Smooth muscle cell (in vitro differentiated cells): Measurements from ENCODE around the gene MMP24OS. TPM values are rescaled to one million over a fixed set of nuclear protein-coding genes. Genes with fewer than 3 reads are reported as not detected.

Source experiments
- DNase-seq: peaks from one replicate; lab custom pipeline; 2025; ENCODE audit not compliant: unreplicated experiment; lab: John Stamatoyannopoulos, UW
- H2AFZ ChIP-seq: fragments of 200-600 bp; sonication (generic); 2 replicates; pipeline ENCODE4 v1.6.0; 2016; ENCODE audit warnings: antibody characterized with exemption, low read depth, mild to moderate bottlenecking
- H3F3A ChIP-seq: fragments of 200-600 bp; sonication (generic); 2 replicates; pipeline ENCODE4 v1.6.0; 2017; ENCODE audit warnings: antibody characterized with exemption, low read depth
- H3K27ac ChIP-seq: fragments of 200-600 bp; sonication (generic); 2 replicates; pipeline ENCODE4 v1.5.1; 2016; ENCODE audit warnings: low read depth, mild to moderate bottlenecking
- H3K27me3 ChIP-seq: fragments of 200-600 bp; sonication (generic); 2 replicates; pipeline ENCODE4 v1.6.1; 2016; ENCODE audit warnings: low read depth, mild to moderate bottlenecking
- H3K36me3 ChIP-seq: fragments of 200-600 bp; sonication (generic); 2 replicates; pipeline ENCODE4 v1.5.1; 2016; ENCODE audit warnings: low read depth
- H3K4me1 ChIP-seq: fragments of 200-600 bp; sonication (generic); 2 replicates; pipeline ENCODE4 v1.5.1; 2016; ENCODE audit warnings: low read depth
- H3K4me2 ChIP-seq: fragments of 200-600 bp; sonication (generic); 2 replicates; pipeline ENCODE4 v1.6.0; 2016; ENCODE audit warnings: mild to moderate bottlenecking
- H3K4me3 ChIP-seq: fragments of 200-600 bp; sonication (generic); 2 replicates; pipeline ENCODE4 v1.5.1; 2016; ENCODE audit warnings: mild to moderate bottlenecking
- H3K79me2 ChIP-seq: fragments of 200-600 bp; sonication (generic); 2 replicates; pipeline ENCODE4 v1.6.0; 2016; ENCODE audit warnings: low read depth, mild to moderate bottlenecking
- H3K9ac ChIP-seq: fragments of 200-600 bp; sonication (generic); 2 replicates; pipeline ENCODE4 v1.6.0; 2016; ENCODE audit warnings: low read depth
- H3K9me3 ChIP-seq: fragments of 200-600 bp; sonication (generic); replicated peaks from 2 replicates; pipeline ENCODE4 v1.5.1; 2016; ENCODE audit warnings: low read depth
- H4K20me1 ChIP-seq: fragments of 200-600 bp; sonication (generic); 2 replicates; pipeline ENCODE4 v1.6.0; 2016; ENCODE audit warnings: low read depth
- WGBS: methylation state at CpG from one replicate; pipeline ENCODE4 v1.1.7; 2016; ENCODE audit warnings: low lambda C conversion rate; 5-methylcytosine and 5-hydroxymethylcytosine counted together
- polyA plus RNA-seq: library from polyadenylated mRNA; unstranded; fragments of >200 nt; fragmentation: Nextera tagmentation; extraction: Ambion mirVana; gene quantifications from 2 replicates; pipeline ENCODE4 v1.2.1, GENCODE V29; 2016
- total RNA-seq: library from RNA; depleted of rRNA; stranded (reverse); fragments of >200 nt; gene quantifications from 2 replicates; pipeline ENCODE4 v1.2.3, GENCODE V29; 2014
- TF ChIP-seq, protein P1 (sequence below): fragments of 200-600 bp; sonication (generic); IDR thresholded peaks from 2 replicates; pipeline ENCODE4 v1.5.1; 2017; ENCODE audit warnings: borderline replicate concordance, mild to moderate bottlenecking, antibody characterized with exemption; ENCODE audit not compliant: insufficient read depth, poor library complexity, severe bottlenecking

MMP24OS gene
- total RNA-seq (14.3 and 22.7 TPM in 2 replicates), polyA plus RNA-seq (43.7 and 44.7 TPM in 2 replicates)

- H4K20me1 ChIP-seq = peaks cover 11% of the 10 kb centered on the region
- H3K9me3 ChIP-seq = no peaks in the 10 kb centered on the region
- H3K4me3 ChIP-seq = peak within 1 kb of the TSS; percentile 90
- peaks cover 30% of the 10 kb centered on the region for H3K79me2 ChIP-seq
- no peaks in the 10 kb centered on the region for H3K27me3 ChIP-seq
- 1% methylated on average over 36 of the region's 76 CpGs for WGBS
- H3F3A ChIP-seq = peaks cover 25% of the 10 kb centered on the region
- H3K4me1 ChIP-seq = no peaks in the 10 kb centered on the region
- peak within 1 kb of the TSS; percentile 97 for H3K4me2 ChIP-seq
- H3K9ac ChIP-seq = peak within 1 kb of the TSS; percentile 86
- TF ChIP-seq, protein P1, sequence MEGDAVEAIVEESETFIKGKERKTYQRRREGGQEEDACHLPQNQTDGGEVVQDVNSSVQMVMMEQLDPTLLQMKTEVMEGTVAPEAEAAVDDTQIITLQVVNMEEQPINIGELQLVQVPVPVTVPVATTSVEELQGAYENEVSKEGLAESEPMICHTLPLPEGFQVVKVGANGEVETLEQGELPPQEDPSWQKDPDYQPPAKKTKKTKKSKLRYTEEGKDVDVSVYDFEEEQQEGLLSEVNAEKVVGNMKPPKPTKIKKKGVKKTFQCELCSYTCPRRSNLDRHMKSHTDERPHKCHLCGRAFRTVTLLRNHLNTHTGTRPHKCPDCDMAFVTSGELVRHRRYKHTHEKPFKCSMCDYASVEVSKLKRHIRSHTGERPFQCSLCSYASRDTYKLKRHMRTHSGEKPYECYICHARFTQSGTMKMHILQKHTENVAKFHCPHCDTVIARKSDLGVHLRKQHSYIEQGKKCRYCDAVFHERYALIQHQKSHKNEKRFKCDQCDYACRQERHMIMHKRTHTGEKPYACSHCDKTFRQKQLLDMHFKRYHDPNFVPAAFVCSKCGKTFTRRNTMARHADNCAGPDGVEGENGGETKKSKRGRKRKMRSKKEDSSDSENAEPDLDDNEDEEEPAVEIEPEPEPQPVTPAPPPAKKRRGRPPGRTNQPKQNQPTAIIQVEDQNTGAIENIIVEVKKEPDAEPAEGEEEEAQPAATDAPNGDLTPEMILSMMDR = no peak
- peak; percentile 69 for DNase-seq
- no peak within 1 kb of the TSS for H2AFZ ChIP-seq
- no peaks in the 10 kb centered on the region for H3K36me3 ChIP-seq
- H3K27ac ChIP-seq = peak within 1 kb of the TSS; percentile 89
These were observed at the start of gene MMP24OS for GRCh38 chr20:35277531-35278395. TSS of gene MMP24OS (minus strand) at chr20:35278122. CDS start at chr20:35277929, 193 bp downstream.

GRCh38 chr20:35327074-35327976, 49.4 kb upstream of the MMP24OS start:
- DNase-seq = no peak
- peak overlapping the region; percentile 75 for H3K27ac ChIP-seq
- WGBS = 91% methylated on average over 4 of the region's 4 CpGs

DNA sequence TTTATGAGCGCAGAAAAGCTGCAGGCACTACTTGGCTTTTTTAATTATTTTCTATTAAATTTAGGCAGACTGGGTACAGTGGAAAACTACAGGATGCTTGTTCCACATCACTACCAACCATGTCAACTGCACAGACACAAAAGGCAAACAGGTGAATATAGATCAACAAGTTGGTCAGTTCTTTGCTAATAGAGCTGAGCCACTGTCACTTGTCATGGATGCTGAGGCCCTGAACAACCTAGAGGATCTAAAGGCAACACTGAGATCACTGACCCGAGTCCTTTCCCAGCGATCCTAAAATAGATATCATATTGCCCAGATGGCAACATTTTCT, 48.8 kb upstream of the MMP24OS start:
- Histone ChIP-seq H3K4me1 (peaks cover 9% of the 10 kb centered on the region), H2AFZ (no peak overlapping the region), H3K27ac (peak overlapping the region; percentile 75), H3K4me3 (no peak overlapping the region), H3K4me2 (peak overlapping the region; percentile 59), H3K9me3 (no peaks in the 10 kb centered on the region), H4K20me1 (no peaks in the 10 kb centered on the region), H3F3A (peaks cover 22% of the 10 kb centered on the region), H3K27me3 (no peaks in the 10 kb centered on the region), H3K79me2 (no peaks in the 10 kb centered on the region), H3K36me3 (no peaks in the 10 kb centered on the region), H3K9ac (no peak overlapping the region)
- no peak for DNase-seq
- TF ChIP-seq, protein P1 = no peak
- WGBS = 77% methylated on average over 3 of the region's 3 CpGs

More at GRCh38 chr20:35327074-35327976, 49.4 kb upstream of the MMP24OS start:
- H3K4me1 ChIP-seq = peaks cover 9% of the 10 kb centered on the region
- H2AFZ ChIP-seq = no peak overlapping the region
- no peaks in the 10 kb centered on the region for H3K9me3 ChIP-seq
- no peak overlapping the region for H3K4me3 ChIP-seq
- H3K27me3 ChIP-seq = no peaks in the 10 kb centered on the region
- H4K20me1 ChIP-seq = no peaks in the 10 kb centered on the region
- H3K9ac ChIP-seq = no peak overlapping the region
- H3F3A ChIP-seq = peaks cover 22% of the 10 kb centered on the region
- no peaks in the 10 kb centered on the region for H3K79me2 ChIP-seq
- peak overlapping the region; percentile 59 for H3K4me2 ChIP-seq
- no peaks in the 10 kb centered on the region for H3K36me3 ChIP-seq
- TF ChIP-seq, protein P1 = no peak
